Thymus (tissue), 11 donors: Measurements from ENCODE around the gene TEX53. TPM values are rescaled to one million over a fixed set of nuclear protein-coding genes. Genes with fewer than 3 reads are reported as not detected.

ENCODE experiments used
- DNase-seq, 9 donors: peaks; one replicate each; pipeline ENCODE4 v3.0.0-alpha.2; 2013; ENCODE audit warnings: low spot score in 9 of 9, low read depth in 6 of 9, missing footprints in 1 of 9
- H3K27ac ChIP-seq, 2 donors: one replicate each; pipeline ENCODE4 v1.5.1; 2013; ENCODE audit warnings: control low read depth in 1 of 2, low read depth in 1 of 2, low read length in 1 of 2, mild to moderate bottlenecking in 1 of 2, moderate library complexity in 1 of 2
- H3K27me3 ChIP-seq, 2 donors: one replicate each; pipeline ENCODE4 v1.5.1; 2013; ENCODE audit warnings: low read length in 1 of 2; ENCODE audit not compliant: control insufficient read depth in 2 of 2, insufficient read depth in 1 of 2
- H3K36me3 ChIP-seq, 2 donors: one replicate each; pipeline ENCODE4 v1.5.1; 2013; ENCODE audit warnings: low read length in 1 of 2, mild to moderate bottlenecking in 1 of 2, moderate library complexity in 1 of 2; ENCODE audit not compliant: control insufficient read depth in 2 of 2, insufficient read depth in 2 of 2
- H3K4me1 ChIP-seq, 2 donors: one replicate each; pipeline ENCODE4 v1.5.1; 2013; ENCODE audit warnings: low read length in 2 of 2; ENCODE audit not compliant: control insufficient read depth in 2 of 2, insufficient read depth in 2 of 2
- H3K4me3 ChIP-seq, 2 donors: one replicate each; pipeline ENCODE4 v1.5.1; 2013; ENCODE audit warnings: low read length in 2 of 2, control low read depth in 1 of 2, mild to moderate bottlenecking in 1 of 2
- H3K9me3 ChIP-seq, 2 donors: one replicate each; pipeline ENCODE4 v1.5.1; 2013; ENCODE audit warnings: low read length in 1 of 2, mild to moderate bottlenecking in 1 of 2; ENCODE audit not compliant: control insufficient read depth in 2 of 2, insufficient read depth in 1 of 2
- WGBS: extraction: QIAGEN DNeasy Blood & Tissue Kit; methylation state at CpG from one replicate; pipeline ENCODE4 v1.1.7; 2013; 5-methylcytosine and 5-hydroxymethylcytosine counted together
- polyA plus RNA-seq: library from polyadenylated mRNA; stranded (reverse); fragments of 200-250 nt; gene quantifications from one replicate; pipeline ENCODE4 v1.2.3, GENCODE V29; 2013
- total RNA-seq: library from RNA; stranded (reverse); fragments of 120-200 nt; gene quantifications from one replicate; pipeline ENCODE4 v1.2.4, GENCODE V29; 2013
- donor health status: healthy.

The TEX53 gene
- total and polyA plus RNA-seq, 2 donors = not detected

- WGBS = 0% methylated on average over 2 of the region's 2 CpGs
- Histone ChIP-seq H3K36me3 (peaks cover 62 to 65% of the 10 kb centered on the region in 2 donors), H3K9me3 (no peaks in the 10 kb centered on the region), H3K27ac (no peak overlapping the region), H3K4me1 (no peaks in the 10 kb centered on the region), H3K27me3 (no peaks in the 10 kb centered on the region), H3K4me3 (no peak overlapping the region)
- no peak for DNase-seq
Measured at GRCh38 chr9:114631166-114631565, 26.4 kb downstream of the TEX53 start.

DNA sequence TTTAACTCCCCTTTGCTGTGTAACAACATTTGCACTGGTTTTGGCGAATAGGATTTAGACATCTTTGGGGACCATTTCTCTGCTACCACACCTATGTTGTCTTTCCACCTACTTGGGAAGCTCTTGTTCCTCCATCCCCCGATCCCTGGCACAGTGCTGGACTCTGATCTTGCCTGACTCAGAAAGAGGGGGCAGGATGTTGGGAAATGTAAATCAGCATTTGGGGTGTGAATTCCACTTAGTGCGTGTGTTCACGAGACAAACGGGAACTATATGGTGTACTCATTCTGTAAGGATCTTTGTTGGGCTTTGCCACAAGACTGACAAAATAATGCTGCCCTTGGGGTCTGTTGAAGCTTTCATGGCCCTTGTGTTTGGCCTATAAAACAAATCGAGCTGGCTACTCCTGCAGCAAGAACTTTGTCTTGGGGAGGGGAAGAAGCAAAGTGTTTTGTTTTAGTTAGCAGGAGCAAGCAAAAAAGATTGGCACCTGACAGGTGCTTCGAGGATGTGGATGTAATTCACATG, 28.0 kb downstream of the TEX53 start:
- Histone ChIP-seq H3K27ac (no peak overlapping the region), H3K36me3 (peaks cover 59 to 61% of the 10 kb centered on the region in 2 donors), H3K4me3 (no peak overlapping the region), H3K27me3 (no peaks in the 10 kb centered on the region), H3K9me3 (no peaks in the 10 kb centered on the region), H3K4me1 (no peaks in the 10 kb centered on the region)
- 97% methylated on average over 7 of the region's 7 CpGs for WGBS
- DNase-seq = no peak

DNA sequence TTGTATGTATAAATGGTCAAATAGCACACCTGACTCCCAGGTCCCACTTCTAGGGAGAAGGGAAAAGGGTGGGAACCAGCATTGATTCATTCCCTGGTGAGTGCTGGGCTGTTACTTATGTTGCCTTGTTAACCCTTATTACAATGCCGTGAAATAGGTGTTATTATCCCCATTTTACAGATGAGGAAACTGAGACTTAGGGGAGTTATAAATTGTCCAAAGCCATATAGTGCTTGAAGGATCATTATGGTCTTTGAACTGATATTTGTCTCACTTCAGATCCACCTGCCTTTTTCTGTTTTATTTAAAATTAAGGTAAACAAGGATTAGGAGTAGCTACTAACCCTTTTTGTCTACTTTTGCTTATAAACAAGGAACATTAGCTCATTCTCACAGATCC, 30.1 kb downstream of the TEX53 start:
- H3K27me3 ChIP-seq = no peaks in the 10 kb centered on the region
- H3K27ac ChIP-seq = no peak overlapping the region
- H3K9me3 ChIP-seq = no peaks in the 10 kb centered on the region
- H3K4me3 ChIP-seq = no peak overlapping the region
- WGBS = 95% methylated on average over 1 of the region's 1 CpG
- H3K4me1 ChIP-seq = no peaks in the 10 kb centered on the region
- H3K36me3 ChIP-seq = peaks cover 49 to 51% of the 10 kb centered on the region in 2 donors
- DNase-seq = no peak

GRCh38 chr9:114626415-114627020, 31.1 kb downstream of the TEX53 start:
- Histone ChIP-seq H3K36me3 (peaks cover 43 to 46% of the 10 kb centered on the region in 2 donors), H3K27me3 (no peaks in the 10 kb centered on the region), H3K4me3 (no peak overlapping the region), H3K27ac (no peak overlapping the region), H3K4me1 (no peaks in the 10 kb centered on the region), H3K9me3 (no peaks in the 10 kb centered on the region)
- 97% methylated on average over 4 of the region's 4 CpGs for WGBS
- DNase-seq = no peak

DNA sequence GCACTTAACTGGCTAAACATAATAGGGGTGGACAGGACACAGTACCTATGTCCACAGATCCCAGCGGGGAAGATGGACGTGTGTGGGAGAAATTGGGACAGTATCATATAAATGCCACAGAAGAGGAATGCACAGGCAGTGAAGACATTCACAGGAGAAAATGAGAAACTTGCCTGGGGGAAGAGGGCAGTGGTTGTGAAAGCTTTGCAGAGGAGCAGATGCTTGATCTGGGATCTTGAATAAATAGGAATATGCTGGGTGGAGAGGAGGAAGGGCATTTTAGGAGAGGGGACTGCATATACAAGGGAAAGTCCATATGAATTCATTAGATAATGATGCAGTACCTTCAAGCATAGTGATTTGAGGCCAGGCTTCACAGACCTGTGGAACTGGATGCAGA, 32.9 kb downstream of the TEX53 start:
- H3K27me3 ChIP-seq = no peaks in the 10 kb centered on the region
- no peaks in the 10 kb centered on the region for H3K4me1 ChIP-seq
- H3K27ac ChIP-seq = no peak overlapping the region
- peaks cover 35 to 45% of the 10 kb centered on the region in 2 donors for H3K36me3 ChIP-seq
- H3K9me3 ChIP-seq = no peaks in the 10 kb centered on the region
- WGBS = over 99% methylated on average over 2 of the region's 2 CpGs
- no peak for DNase-seq
- no peak overlapping the region for H3K4me3 ChIP-seq

DNA sequence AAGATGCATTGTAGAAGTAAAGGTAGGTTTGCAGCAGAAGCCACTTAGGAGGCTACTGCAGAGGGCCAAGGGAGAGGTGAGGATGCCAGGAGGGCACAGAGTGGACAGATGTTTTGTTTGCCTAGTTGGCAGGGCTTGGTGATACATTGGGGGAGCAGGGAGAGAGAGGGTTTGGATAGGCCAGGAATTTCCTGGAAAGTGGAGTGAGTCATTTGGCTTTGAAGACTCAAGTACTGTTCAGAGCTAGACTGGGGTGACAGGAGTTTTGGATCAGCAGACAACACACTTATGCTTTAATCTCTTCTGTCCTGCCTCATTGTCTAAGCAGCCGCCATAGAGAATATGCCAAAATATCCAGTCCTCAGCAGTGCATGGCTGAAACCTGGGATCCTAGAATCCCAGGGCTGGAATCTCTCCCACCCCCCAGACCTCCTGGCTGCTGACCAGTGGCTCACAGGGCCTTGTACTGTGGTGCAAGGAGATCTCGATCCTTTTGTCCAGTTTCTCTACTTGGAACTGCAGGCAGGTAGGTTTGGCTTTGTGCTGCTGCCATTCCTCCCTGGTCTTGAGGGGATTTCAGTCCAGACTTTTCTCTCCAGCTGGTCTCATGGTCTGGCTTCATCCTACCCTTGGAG, 35.5 kb downstream of the TEX53 start:
- Histone ChIP-seq H3K4me3 (no peak overlapping the region), H3K36me3 (peaks cover 21 to 25% of the 10 kb centered on the region in 2 donors), H3K27ac (no peak overlapping the region), H3K27me3 (no peaks in the 10 kb centered on the region), H3K9me3 (no peaks in the 10 kb centered on the region), H3K4me1 (peaks cover 0 to 5% of the 10 kb centered on the region in 2 donors)
- WGBS = 96% methylated on average over 2 of the region's 2 CpGs
- DNase-seq = no peak

- H3K4me3 ChIP-seq = no peak overlapping the region
- peaks cover 16 to 21% of the 10 kb centered on the region in 2 donors for H3K36me3 ChIP-seq
- no peak overlapping the region for H3K27ac ChIP-seq
- H3K4me1 ChIP-seq = peaks cover 3 to 10% of the 10 kb centered on the region in 2 donors
- no peak for DNase-seq
- 97% methylated on average over 7 of the region's 7 CpGs for WGBS
- H3K9me3 ChIP-seq = no peaks in the 10 kb centered on the region
- no peaks in the 10 kb centered on the region for H3K27me3 ChIP-seq
Measured at GRCh38 chr9:114621561-114621960, 36.0 kb downstream of the TEX53 start.

DNA sequence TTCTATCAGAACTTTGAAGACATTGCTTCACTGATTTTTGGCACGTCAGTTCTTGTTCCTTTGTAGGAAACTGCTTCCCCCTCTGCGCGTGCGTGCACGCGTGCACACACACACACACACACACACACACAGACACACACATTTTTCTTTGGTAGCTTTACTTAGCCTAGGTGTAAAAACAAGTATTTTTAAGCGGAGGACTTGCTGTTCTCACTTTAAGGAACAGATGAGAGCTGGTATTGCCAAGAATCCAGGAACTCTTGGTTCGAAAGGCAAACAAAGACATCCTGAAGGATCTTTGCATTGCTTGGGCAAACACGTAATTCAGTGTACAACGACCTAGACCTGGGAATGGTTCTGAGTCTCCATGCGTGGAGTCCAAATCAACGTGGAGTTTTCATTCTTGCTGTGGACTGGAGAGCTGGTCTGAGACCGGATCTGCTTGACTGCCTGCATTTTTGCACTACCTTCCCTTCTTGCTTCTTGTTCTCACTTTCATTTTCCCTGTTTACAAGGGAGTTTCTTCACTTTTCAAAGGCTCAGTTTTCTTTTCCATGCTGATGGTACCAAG, 38.3 kb downstream of the TEX53 start:
- WGBS = 54% methylated on average over 13 of the region's 13 CpGs

More for the DNA sequence above, 38.3 kb downstream of the TEX53 start:
- Histone ChIP-seq H3K9me3 (no peaks in the 10 kb centered on the region), H3K27ac (peak overlapping the region; percentile 67 to 85), H3K4me3 (peak overlapping the region in 1 of 2 donors; percentile 30), H3K27me3 (no peaks in the 10 kb centered on the region), H3K36me3 (peaks cover 9 to 19% of the 10 kb centered on the region in 2 donors), H3K4me1 (peaks cover 3 to 11% of the 10 kb centered on the region in 2 donors)
- DNase-seq = no peak
